HG03175 (cell line): Measurements from ENCODE around the gene KCTD2.
A peak's percentile ranks its signal among the peaks of the same experiment; 100 is the strongest.

Experiments used
- ATAC-seq: cut with Tn5 transposase; IDR thresholded peaks from one replicate; pipeline ENCODE4 v1.9.1; 2021; ENCODE audit warnings: mild to moderate bottlenecking, moderate library complexity; ENCODE audit not compliant: unreplicated experiment

KCTD2 gene

DNA sequence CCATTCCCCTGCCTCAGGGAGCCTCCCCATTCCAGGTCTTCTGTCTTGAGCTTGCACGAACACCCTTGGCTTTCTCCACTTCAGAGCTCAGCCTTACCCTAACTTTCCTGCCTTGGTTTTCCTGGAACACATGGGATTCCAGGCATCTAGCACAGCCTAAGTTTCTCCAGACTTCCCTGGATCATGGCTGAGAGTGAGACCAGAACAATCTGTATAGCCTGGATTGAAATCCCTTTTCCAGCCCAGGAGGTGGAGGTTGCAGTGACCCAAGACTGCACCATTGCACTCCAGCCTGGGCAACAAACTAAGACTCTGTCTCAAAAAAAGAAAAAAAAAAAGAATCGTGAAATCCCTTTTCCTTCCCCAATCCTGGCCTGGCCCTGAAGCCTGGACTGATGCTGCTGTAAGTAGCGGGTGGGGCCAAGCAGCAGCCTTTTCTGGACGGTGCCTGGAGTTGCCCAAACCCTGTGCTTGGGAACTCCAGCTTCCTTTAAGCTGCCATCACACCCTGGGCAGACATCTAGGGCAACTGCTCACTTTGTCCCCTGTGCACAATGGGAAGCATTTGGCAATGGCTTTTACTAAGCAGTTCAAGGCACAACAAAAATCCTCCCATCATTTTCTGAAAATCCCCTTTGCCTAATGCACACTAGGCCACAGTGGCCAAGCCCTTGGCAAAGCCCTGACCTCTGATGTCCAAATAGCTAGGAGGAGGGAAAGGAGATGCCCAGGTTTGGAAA is 28.7 kb downstream of the KCTD2 start:
- no peak for ATAC-seq

DNA sequence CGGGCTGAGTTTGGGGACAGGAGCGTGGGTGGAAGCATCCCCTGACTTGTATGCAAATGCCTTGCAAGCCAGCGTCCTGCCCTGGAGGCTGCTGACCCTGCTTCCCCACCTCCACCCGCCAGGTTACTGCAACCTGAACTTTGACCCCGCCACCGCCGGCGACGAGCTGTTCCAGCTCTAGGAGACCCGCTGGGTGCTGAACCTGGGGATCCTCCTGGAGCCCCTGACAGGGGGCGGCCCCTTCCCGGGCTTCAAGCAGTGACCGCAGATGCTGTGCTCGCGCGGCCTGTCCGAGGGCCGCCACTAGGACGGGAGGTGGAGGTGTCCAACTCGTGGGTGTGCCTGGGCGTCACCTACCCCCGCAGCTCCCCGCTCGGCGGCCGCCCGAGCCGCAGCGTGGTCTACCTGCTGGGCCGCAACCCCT is 30.1 kb downstream of the KCTD2 start:
- ATAC-seq, result peak; percentile 6

- ATAC-seq, result peak; percentile 32
Observed at GRCh38 chr17:75077496-75078283, 30.7 kb downstream of the KCTD2 start.

- peak; percentile 58 for ATAC-seq
Observed at GRCh38 chr17:75078284-75079022, 31.4 kb downstream of the KCTD2 start.

DNA sequence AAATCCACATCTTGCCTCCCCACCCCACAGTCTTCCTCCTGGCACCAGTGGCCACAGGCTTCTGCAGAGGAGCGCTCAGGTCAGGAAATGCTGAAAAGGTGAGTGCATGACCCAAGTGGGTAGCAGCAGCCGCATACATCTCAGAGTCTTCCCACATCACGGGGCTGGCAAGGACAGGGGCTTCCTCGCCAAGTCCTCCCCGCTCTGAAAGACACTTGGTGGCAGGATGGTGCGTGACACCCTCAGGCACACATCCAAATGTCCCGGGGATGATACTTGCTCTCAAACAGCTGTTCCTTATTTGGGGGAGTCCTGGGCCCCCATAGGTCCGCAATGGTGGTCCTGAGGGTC is 32.0 kb downstream of the KCTD2 start:
- ATAC-seq, result no peak

GRCh38 chr17:75081611-75082540 is 34.9 kb downstream of the KCTD2 start:
- no peak for ATAC-seq

GRCh38 chr17:75082683-75083082 is 35.7 kb downstream of the KCTD2 start:
- no peak for ATAC-seq

DNA sequence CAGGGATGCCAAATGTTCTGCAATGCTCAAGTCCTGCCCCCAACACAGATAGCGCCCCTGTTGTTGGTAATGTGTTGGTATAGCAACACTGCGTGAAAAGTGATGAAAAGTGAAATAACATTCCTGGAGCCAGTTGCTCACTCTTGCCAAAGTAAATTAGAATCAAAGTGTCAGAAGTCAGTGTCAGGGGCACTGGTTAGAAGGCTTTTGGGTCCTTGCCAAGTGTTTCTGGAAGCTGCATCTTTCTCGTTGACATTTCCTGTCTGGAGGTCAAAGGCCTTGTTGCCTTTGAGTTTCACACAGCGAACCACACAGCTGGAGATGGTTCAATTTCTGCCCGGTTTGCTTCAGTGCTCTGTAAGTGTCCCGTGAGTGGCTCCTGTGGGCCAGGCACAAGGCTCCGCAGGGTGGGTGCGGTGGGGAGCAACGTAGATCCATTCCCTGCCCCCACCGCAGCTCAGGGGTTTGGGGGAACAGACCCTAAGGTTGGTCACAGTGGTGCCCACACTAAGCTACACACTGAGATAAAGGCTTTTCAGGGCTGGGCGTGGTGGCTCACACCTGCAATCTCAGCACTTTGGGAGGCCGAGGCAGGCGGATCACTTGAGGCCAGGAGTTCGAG is 37.1 kb downstream of the KCTD2 start:
- no peak for ATAC-seq

GRCh38 chr17:75086496-75087181 is 39.6 kb downstream of the KCTD2 start:
- ATAC-seq, result no peak

DNA sequence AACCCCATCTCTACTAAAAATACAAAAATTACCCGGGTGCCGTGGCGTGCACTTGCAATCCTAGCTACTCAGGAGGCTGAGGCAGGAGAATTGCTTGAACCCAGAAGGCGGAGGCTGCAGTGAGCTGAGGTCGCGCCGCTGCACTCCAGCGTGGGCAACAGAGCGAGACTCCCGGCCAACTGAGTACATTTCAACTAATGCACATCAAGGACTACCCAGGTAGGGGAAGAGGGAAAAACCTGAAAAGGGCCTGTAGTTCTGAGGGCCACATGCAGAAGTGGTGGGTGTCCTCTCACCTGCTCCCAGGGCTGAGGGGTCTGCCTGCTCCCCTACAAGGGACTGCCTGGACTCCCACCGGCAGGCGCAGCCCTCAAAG is 40.1 kb downstream of the KCTD2 start:
- ATAC-seq, result no peak

DNA sequence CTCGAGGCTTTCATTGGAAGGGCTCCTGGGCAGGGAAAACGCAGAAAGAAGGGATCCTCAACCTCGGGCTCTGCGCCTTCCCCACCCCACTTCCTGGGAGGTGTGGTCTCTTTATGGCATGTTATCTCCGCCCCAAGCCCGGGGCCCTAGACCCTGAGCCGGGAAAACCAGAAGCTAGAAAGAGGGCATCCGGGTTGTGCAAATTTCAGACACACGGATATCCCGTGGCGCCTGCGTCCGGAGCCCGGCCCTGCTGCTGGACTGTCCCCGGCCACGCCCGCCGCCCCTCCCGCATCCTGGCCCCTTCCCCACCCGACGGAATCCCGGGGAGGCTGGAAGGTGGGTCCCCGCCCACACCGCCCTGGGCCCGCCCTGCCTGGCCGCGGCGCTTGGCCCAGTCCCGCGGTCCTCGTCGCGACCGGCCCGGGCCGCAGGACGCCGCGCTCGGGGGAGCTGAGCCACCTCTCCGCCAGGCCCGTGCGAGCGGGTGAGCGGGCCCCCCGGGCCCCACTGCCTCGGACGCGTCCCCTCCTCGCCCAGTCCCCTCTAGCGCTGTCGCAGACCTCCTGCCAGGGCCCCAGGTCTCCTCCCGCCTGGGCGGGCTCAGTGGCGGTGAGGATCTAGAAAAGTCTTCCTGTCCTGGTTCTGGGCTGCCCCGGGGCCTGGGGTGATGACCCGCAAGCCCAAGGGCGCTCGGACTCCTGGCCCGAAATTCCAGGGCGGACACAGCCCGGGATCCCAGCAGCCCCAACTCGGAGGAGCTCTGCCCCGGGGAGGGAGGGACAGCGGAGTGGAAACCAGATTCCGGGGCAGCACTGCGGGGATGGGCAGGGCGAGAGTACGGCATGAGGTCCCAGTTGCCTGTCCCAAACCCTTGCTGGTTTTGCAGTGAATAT is 40.8 kb downstream of the KCTD2 start, which contains the start of gene SLC16A5:
SLC16A5 (plus strand) TSS at position 397 of the 896 bp plus-strand sequence. CDS start 5,683 bp downstream, outside the sequence.
- ATAC-seq, result no peak

DNA sequence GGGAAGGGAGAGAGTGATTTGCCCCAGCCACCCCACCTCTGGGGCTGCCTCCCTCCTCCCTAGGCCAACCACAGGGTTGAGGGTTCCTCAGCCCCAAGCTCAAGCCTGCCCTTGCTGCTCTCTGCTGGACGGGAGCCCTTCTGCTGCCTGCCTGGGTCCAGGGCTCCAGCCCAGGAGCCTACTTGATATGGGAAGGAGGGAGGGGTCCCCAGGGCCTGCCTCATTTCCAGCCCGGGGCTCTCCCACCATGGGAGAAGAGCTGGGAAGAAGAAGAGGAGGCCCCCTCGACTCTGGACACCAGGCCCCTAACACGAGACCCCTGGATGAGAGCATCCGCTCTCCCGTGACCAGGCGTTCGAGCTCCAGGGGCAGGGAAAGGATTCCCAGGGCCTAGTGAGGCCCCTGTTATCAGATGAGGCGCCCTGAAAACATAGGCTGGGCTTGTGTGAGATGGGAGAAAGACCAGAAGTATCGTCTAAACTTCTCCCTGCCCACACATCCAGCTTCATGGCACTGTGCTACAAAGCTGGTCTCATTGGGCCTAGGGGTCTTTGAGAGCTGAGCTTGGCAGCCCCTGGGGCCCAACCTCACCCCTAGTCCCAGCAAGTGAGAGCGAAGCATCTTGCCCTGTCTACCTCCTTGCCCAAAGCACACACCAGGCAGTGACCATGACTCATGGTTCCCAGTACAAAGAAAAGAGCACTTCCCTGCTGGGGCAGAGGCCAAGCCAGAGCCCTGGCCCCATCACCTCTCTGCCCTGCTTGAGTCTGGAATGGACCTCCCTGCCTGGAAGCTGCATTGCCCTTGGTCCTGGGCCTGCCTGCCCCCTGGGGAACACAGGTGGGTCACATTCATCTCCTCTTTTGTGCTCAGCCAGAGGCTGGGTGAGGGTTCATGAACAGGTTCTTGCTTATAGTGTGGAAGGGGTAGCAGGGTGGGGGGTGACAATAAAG is 41.7 kb downstream of the KCTD2 start:
- ATAC-seq, result no peak

GRCh38 chr17:75090871-75091854 is 44.1 kb downstream of the KCTD2 start:
- ATAC-seq, result no peak

DNA sequence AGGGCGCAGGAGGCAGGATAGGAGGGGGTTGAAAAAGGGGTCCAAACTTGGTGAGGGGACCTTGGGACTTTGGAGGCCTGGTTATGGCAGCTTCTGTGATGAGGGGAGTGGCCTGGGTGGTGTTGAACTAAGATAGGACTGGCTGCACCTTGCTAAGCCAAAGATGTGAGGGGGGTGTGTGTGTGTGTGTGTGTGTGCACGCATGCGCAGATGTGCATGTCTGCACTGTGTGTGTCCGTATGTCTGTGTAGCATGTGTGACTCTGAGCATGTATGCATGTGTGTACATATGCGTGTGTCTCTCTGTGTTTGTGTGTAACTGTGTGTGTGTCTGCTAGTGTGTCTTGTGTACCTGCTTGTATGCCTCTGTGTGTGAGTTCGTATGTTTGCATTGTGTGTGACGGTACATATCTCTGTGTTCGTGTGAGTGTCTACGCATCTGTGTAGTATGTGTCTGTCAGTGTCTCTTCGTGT is 44.9 kb downstream of the KCTD2 start:
- ATAC-seq, result no peak

GRCh38 chr17:75093548-75094158 is 46.6 kb downstream of the KCTD2 start:
- no peak for ATAC-seq
